Measurements from ENCODE around the gene QSOX2.
"Not testable (repeated sequence)": the region's sequence is repeated elsewhere in the genome, so short reads cannot be mapped to it uniquely, and the experiment has no call there.

Gene QSOX2

DNA sequence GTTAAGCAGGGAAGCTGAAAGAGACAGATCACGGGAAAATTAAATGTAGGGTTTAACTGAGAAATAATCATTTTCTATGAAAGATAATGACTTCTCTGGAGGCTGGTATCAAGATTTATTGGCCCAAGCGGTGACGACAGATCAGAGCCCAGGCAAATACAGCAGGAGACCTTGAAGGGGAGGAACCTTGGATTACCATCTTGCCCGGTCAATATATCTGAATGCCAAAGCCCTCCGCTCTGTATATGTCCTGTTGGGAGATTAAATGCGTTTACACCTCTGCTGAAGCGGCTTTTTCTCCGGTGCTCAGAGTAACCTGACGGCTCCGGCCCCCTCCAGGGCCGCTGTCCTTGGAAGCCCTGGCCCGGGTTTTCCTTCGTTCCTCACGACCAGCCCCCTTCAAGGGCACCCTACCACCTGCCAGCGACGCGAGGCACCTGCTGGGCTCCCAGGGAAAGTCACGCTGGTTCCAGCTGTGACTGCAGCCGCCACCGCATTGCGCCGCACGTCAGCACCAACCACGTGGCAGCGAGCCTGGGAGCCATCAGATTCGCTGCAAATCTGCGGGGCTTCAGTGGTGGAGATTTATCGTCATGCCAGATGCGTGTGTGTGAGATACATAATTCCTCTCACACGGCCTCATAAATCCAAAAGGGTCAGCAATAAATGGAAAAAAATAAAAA, 4.4 kb upstream of the QSOX2 start:
- peak; percentile 76 for DNase-seq

GRCh38 chr9:136248951-136249876, 3.6 kb upstream of the QSOX2 start:
- DNase-seq, result no peak

DNA sequence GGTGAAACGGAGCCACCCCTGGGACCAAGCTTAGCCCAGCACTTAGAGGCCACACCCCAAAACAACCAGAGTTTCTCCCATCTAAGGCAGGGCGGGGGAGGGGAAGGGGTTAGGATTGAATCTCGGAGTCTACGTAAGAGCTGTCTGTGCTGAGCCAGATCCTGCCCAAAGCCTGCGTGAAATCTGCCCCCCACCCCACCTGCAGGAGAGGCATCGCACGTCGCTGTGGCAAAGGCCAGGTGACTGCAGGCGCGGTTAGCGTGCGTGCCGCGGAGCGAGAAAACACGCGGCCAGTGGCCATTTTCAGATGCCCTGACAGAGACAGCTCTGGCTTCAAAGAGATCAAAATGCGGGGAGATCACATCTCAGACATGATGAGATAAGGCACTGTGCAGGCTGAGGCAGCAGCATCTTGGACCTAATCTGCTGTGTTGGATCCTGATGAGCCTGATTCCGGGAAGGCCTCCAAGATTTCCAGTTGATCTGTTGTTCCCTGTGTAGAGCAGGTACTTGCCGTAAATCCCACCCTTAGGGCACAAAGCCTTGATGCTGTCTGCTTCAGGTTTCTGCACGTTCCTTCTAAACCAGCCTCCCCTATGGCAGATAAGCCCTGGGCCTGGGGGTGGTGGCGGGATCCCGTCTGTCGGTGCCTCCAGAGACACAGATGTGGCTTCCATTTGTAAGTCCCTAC, 2.5 kb upstream of the QSOX2 start:
- no peak for DNase-seq

DNA sequence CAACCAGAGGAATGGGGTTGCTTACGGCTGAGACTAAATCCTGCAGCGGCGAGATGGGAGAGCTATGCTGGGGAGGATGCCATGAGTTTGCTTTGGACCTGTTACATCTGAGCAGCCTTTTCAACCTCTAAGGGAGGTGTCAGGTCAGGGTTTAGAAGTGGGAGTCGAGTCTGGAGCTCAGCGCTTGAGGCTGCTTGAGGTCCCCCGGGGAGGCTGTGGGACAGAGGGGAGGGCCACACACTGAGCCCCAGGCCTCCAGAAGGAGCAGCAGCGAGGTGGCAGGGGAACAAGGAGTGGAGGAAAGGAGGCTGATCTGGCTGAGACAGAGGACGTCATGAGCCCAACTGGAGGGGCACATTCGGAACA, 1.9 kb upstream of the QSOX2 start:
- no peak for DNase-seq

- no peak for DNase-seq
Observed at GRCh38 chr9:136246849-136247550, 1.4 kb upstream of the QSOX2 start.

GRCh38 chr9:136244969-136245218, 718 bp downstream of the QSOX2 start:
- DNase-seq, result no peak

GRCh38 chr9:136244122-136244968, 1.3 kb downstream of the QSOX2 start:
- DNase-seq, result no peak

GRCh38 chr9:136243631-136244030, 2.0 kb downstream of the QSOX2 start:
- no peak for DNase-seq

GRCh38 chr9:136242918-136243525, 2.6 kb downstream of the QSOX2 start:
- DNase-seq, result no peak

DNA sequence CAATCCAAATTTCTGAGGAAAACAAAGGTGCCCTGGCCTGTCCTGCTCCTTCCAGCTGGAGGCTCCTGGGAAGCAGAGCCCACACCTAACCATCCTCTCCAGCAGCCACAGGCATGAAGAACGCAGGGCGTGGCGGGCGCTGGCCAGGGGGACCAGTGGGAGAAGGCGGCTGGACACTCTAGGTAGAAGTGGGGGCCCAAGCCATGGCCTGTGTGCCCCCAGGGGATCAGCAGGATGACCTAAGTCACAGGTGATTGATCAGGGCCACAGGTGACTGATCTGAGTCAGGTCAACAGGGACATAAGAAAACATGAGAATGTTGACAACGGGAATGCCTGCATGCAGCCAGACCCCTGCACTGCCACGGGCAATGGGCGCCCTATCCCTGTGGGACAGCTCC, 3.4 kb downstream of the QSOX2 start:
- DNase-seq, result no peak

- DNase-seq, result no peak
Observed at GRCh38 chr9:136241542-136241941, 4.1 kb downstream of the QSOX2 start.

DNA sequence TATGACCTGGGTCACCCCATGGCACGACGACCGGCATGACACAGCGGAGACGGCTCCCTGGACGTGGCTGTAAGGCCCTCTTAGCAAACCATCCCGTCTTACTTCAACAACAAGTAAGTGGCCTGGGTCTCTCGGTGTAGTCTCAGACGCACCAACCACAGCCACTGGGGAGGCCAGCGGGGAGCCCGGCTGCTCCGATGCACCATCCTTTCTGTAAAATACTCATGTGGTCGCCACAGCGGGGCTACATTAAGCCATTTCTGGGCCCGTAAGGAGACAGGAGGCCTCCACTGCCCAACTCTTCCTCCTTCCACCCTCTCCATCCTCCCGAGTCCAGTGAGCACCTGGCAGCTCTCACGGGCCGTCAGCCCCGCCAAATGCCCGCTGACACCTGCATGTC, 4.7 kb downstream of the QSOX2 start:
- no peak for DNase-seq

- peak; percentile 86 for DNase-seq
Observed at GRCh38 chr9:136239983-136240330, 5.7 kb downstream of the QSOX2 start.

DNA sequence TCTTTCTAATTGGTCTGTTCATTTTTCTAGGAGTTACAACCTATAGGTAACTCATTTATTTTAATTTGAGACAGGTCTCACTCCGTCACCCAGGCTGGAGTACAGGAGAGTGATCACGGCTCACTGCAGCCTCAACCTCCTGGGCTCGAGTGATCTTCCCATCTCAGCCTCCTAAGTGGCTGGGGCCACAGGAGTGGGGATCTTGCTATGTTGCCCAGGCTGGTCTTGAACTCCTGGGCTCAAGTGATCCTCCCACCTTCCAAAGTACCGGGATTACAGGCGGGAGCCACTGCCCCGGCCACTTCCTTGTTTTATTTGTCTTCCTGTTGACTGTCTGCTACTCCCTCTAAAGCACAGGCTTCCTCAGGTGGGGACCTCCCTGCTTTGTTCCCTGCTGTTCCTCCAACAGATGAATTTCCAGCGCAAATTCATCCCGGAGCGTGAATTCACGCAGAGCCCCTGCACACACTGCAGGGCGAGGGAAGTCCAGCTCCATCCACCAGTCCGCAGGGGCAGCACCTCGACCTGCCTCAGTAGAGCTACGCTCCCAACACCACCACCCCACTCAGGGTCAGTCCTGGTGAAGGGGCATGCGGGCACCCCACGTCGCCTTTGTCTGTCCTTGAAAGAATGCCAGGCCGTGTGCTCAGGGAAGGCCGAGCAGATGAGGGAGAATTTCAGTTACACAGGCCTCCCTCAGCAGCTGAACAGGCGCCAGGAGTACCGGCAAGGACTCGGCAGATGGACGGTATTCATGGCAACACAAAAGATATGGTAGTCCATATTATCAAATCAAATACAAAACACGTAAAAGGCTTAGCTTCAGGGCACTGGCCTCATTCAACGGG, 6.3 kb downstream of the QSOX2 start:
- DNase-seq, result peak; percentile 86

DNA sequence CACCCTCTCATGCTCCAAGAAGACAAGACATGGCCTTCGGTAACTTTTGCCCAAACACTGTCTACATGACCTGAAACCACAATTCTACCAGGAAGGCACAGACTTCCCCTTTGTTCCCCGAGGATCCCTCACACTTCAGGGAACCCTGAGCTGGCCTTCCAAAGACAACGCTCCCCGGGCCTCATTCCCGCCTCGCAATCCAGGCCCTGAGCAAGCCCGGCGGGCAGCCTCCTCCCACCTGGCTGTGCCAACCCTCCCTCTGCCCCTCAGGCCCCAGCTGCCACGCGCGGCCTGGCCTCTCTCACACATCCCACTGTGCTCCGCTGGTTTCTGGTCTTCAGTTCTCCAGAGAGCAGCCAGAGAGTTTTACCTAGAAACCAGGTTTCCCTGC, 7.3 kb downstream of the QSOX2 start:
- no peak for DNase-seq

- no peak for DNase-seq
Observed at GRCh38 chr9:136237486-136238341, 7.9 kb downstream of the QSOX2 start.

DNA sequence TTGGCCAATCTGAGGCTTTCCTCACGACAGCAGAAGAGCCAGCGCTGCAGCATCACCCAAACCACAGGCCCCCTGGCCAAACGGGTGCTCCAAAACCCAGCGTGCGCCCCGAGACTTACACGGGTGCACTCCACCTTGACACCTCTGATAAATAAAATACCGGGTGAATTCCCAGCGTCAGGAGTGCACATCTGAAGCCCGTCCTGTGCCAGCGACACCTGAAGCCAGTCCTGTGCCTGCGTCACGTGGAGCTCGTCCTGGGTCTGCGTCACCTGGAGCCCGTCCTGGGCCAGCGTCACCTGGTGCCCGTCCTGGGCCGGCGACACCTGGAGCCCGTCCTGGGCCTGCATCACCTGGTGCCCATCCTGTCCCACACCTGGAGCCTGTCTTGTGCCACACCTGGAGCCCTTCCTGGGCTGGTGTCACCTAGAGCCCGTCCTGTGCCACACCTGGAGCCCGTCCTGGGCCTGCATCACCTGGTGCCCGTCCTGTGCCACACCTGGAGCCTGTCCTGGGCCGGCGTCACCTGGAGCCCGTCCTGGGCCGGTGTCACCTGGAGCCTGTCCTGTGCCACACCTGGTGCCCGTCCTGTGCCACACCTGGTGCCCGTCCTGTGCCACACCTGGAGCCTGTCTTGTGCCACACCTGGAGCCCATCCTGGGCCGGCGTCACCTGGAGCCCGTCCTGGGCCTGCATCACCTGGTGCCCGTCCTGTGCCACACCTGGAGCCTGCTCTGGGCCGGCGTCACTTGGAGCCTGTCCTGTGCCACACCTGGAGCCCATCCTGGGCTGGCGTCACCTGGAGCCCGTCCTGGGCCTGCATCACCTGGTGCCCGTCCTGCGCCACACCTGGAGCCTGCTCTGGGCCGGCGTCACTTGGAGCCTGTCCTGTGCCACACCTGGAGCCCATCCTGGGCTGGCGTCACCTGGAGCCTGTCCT, 8.9 kb downstream of the QSOX2 start:
- DNase-seq, result not testable (repeated sequence)

DNA sequence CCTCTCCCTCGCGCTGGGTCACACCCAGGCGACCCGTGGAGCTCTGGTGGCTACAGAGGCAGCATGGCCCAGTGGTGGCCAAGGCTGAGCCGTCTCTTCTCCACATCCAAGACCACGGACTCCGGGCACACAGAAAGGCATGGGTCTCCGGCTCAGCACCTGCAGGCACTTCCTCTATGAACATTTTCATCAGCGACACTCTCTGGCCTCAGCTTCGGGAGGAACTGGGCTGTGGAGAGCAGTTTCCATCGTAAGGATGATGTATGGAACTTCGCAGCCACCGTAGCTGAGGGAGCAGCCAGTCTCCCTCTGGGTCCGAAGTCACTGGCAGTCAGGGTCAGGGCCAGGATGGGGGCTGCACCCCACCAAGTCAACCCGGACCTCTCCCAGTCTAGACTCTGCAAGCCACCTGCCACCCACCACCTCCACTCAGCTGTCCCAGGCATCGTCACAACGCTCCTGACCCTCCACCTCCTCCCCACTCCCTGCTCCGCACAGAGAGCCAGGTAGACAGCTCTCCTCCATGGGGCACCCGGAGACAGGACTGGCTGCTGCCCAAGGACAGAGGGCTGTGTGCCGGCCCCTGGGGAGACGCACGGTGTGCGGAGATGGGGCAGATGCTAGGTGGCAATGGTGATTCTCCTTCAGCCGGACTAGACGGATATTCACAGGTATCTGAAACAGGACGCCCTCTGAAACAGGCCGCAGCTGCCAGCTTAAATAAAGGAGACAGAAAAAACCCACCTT, 9.7 kb downstream of the QSOX2 start:
- no peak for DNase-seq
